ENCODE measurements around the gene BBIP1.

GRCh38 chr10:110881905-110882304 lies 37.1 kb downstream of the BBIP1 start:
- TF ChIP-seq POLR2A (IDR thresholded peaks at IDR 0.05; ENCODE audit: low read depth, low read length) (no peak), FOS (IDR thresholded peaks at IDR 0.05; ENCODE audit: borderline replicate concordance, insufficient read depth, low read length) (no peak)
- TF ChIP-seq, protein P1, sequence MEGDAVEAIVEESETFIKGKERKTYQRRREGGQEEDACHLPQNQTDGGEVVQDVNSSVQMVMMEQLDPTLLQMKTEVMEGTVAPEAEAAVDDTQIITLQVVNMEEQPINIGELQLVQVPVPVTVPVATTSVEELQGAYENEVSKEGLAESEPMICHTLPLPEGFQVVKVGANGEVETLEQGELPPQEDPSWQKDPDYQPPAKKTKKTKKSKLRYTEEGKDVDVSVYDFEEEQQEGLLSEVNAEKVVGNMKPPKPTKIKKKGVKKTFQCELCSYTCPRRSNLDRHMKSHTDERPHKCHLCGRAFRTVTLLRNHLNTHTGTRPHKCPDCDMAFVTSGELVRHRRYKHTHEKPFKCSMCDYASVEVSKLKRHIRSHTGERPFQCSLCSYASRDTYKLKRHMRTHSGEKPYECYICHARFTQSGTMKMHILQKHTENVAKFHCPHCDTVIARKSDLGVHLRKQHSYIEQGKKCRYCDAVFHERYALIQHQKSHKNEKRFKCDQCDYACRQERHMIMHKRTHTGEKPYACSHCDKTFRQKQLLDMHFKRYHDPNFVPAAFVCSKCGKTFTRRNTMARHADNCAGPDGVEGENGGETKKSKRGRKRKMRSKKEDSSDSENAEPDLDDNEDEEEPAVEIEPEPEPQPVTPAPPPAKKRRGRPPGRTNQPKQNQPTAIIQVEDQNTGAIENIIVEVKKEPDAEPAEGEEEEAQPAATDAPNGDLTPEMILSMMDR (IDR thresholded peaks at IDR 0.05; ENCODE audit: extremely low read depth in 1 of 2, insufficient read depth in 1 of 2, low read depth in 1 of 2, low read length in 2 of 2), result no peak

All from endothelial cell of umbilical vein (primary cell).